Activated CD8-positive, alpha-beta T cell treated with anti-CD3 and anti-CD28 coated beads for 36 hours (primary cell): ENCODE measurements around the gene CLCN2. TPM values are rescaled to one million over a fixed set of nuclear protein-coding genes. Genes with fewer than 3 reads are reported as not detected.

ENCODE experiments used
- ATAC-seq: fragments of 200-7000 bp; cut with Tn5 transposase; one replicate; pipeline ENCODE4 v1.10.0; 2021; ENCODE audit warnings: mild to moderate bottlenecking, moderate library complexity
- CTCF ChIA-PET: fragments of 350-600 bp; sonication (Branson Sonifier 250); formaldehyde crosslinking; loops from one replicate; lab custom pipeline; 2021; ENCODE audit warnings: antibody characterized with exemption; lab: Charles Lee
- POLR2A ChIA-PET: fragments of 350-600 bp; sonication (Branson Sonifier 250); formaldehyde crosslinking; loops from one replicate; lab custom pipeline; 2021; ENCODE audit warnings: antibody characterized with exemption; lab: Charles Lee
- DNase-seq: peaks from one replicate; pipeline ENCODE4 v3.0.0-alpha.2; 2020
- H3K27ac Mint-ChIP-seq: one replicate; pipeline ENCODE4 v1.8.0; 2021; ENCODE audit warnings: mild to moderate bottlenecking, mixed read lengths
- H3K27me3 Mint-ChIP-seq: one replicate; pipeline ENCODE4 v1.8.0; 2021; ENCODE audit warnings: mixed read lengths
- H3K36me3 Mint-ChIP-seq: one replicate; pipeline ENCODE4 v1.8.0; 2021; ENCODE audit warnings: low read depth, mixed read lengths
- H3K4me1 Mint-ChIP-seq: one replicate; pipeline ENCODE4 v1.8.0; 2021; ENCODE audit warnings: low read depth, mixed read lengths
- H3K4me3 Mint-ChIP-seq: one replicate; pipeline ENCODE4 v1.8.0; 2021; ENCODE audit warnings: mild to moderate bottlenecking, moderate library complexity, mixed read lengths
- H3K9me3 Mint-ChIP-seq: one replicate; pipeline ENCODE4 v1.8.0; 2021; ENCODE audit warnings: mixed read lengths
- intact Hi-C: fragments of 100-400 bp; cut with micrococcal nuclease; formaldehyde crosslinking; loops from one replicate; pipeline ENCODE4 v1.10.0; 2022
- total RNA-seq, 2 experiments: library from RNA; stranded (reverse); gene quantifications; one replicate each; pipeline ENCODE4 v1.2.3, GENCODE V29; 2021
- TF ChIP-seq, protein P1 (sequence below): fragments of 200-600 bp; IDR thresholded peaks from one replicate; pipeline ENCODE4 v1.8.0; 2022; ENCODE audit warnings: antibody characterized with exemption, mild to moderate bottlenecking

CLCN2 gene
- total RNA-seq, 2 experiments from 2014 or later: 4.0 to 4.2 TPM

DNA sequence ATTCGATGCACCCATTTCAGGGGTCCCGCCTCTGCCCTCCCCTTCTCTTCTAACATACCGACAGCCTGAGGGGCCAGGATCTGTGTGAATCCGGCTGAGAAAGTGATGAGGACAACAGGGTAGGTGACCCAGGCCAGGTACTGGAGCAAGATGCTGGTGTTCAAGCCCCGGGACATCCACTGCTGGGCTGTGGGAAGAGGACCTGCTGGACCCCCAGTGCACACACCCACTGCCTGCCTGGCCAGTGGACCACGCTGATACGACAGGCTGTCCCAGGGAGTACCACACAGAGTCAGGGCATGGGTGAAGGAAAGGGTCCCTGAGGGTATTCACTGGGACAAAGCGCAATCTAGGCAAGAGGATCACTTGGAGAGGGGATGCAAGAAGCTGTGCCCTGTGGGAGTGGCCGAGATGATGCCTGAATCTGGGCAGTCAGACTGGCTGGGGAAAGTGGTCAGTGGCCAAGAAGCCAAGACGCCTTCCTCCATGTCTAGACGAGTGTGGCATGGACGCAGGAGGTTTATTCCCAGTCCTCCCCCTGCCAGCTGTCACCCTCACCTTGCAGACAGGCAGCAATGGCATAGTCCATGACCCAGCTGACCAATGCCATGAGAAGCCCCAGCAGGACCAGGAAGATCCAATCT is 3.2 kb downstream of the CLCN2 start:
- no peak overlapping the region for H3K4me3 Mint-ChIP-seq
- ATAC-seq (no peak), DNase-seq (no peak)
- peaks cover under 1% of the 10 kb centered on the region for H3K36me3 Mint-ChIP-seq
- ChIA-PET POLR2A (interaction anchor here (1.5 to 2.8 kb wide), 3 partner anchors 10 to 23 kb away, joined by 3 to 10 read pairs (median 5); partner anchors contain the start of gene CHRD), CTCF (interaction anchor here (1.5 to 6.6 kb wide), 2 partner anchors 14 to 183 kb away, joined by 6 to 29 read pairs; no protein-coding TSS in a partner anchor)
- H3K9me3 Mint-ChIP-seq: no peaks in the 10 kb centered on the region
- intact Hi-C loops: no loop called here
- TF ChIP-seq, protein P1, sequence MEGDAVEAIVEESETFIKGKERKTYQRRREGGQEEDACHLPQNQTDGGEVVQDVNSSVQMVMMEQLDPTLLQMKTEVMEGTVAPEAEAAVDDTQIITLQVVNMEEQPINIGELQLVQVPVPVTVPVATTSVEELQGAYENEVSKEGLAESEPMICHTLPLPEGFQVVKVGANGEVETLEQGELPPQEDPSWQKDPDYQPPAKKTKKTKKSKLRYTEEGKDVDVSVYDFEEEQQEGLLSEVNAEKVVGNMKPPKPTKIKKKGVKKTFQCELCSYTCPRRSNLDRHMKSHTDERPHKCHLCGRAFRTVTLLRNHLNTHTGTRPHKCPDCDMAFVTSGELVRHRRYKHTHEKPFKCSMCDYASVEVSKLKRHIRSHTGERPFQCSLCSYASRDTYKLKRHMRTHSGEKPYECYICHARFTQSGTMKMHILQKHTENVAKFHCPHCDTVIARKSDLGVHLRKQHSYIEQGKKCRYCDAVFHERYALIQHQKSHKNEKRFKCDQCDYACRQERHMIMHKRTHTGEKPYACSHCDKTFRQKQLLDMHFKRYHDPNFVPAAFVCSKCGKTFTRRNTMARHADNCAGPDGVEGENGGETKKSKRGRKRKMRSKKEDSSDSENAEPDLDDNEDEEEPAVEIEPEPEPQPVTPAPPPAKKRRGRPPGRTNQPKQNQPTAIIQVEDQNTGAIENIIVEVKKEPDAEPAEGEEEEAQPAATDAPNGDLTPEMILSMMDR: no peak
- H3K4me1 Mint-ChIP-seq: peaks cover 14% of the 10 kb centered on the region
- no peaks in the 10 kb centered on the region for H3K27me3 Mint-ChIP-seq
- no peak overlapping the region for H3K27ac Mint-ChIP-seq

DNA sequence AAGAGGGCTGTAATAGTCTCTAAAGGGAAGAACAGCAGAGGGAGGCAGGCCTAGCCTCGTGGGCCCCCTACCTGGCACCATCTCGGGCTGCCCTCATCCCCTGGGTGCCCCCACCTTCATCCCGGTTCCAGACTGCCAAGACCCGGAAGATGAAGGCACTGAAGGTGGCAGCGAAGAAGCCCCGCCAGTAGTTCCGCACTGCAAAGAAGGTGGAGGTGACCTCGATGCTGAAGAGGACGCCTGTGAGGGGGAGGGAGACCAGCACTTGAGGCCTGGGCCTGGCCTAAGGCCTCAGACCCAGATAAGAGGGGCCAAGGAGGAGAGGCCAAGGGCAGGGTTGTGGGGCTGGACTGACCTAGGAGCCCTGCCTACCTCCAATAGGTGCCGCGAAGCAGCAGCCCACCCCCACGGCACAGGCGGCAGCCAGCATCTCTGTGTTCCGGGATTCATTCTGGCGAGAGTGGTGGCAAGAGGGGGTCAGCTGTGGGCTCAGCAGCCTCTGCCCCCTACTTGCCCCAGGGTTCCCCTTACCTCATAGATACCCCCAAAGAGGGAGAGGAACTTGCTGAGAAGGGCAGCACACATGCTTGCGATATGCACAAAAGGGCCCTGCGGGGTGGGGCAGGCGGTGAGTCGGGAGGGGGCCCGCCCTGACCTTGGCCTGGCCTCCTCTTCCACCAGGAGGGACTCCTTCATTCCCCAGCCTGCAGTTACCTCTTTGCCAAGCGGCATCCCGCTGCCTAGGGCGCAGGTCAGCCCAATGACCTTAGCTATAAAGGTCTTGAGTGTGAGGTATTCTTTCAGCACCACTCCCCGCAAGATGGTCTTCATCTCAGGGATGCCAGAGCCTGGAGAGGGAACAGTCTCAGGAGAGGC is 3.9 kb downstream of the CLCN2 start:
- H3K27ac Mint-ChIP-seq: no peak overlapping the region
- H3K27me3 Mint-ChIP-seq: no peaks in the 10 kb centered on the region
- TF ChIP-seq, protein P1: no peak
- intact Hi-C loops: no loop called here
- no peak for ATAC-seq
- CTCF ChIA-PET: no interaction called here
- peaks cover 14% of the 10 kb centered on the region for H3K4me1 Mint-ChIP-seq
- no peaks in the 10 kb centered on the region for H3K36me3 Mint-ChIP-seq
- no peak overlapping the region for H3K4me3 Mint-ChIP-seq
- no peaks in the 10 kb centered on the region for H3K9me3 Mint-ChIP-seq
- no peak for DNase-seq
- POLR2A ChIA-PET: interaction anchor here (1.7 kb wide), 1 partner anchor 22 kb away, joined by 3 read pairs; no protein-coding TSS in a partner anchor

DNA sequence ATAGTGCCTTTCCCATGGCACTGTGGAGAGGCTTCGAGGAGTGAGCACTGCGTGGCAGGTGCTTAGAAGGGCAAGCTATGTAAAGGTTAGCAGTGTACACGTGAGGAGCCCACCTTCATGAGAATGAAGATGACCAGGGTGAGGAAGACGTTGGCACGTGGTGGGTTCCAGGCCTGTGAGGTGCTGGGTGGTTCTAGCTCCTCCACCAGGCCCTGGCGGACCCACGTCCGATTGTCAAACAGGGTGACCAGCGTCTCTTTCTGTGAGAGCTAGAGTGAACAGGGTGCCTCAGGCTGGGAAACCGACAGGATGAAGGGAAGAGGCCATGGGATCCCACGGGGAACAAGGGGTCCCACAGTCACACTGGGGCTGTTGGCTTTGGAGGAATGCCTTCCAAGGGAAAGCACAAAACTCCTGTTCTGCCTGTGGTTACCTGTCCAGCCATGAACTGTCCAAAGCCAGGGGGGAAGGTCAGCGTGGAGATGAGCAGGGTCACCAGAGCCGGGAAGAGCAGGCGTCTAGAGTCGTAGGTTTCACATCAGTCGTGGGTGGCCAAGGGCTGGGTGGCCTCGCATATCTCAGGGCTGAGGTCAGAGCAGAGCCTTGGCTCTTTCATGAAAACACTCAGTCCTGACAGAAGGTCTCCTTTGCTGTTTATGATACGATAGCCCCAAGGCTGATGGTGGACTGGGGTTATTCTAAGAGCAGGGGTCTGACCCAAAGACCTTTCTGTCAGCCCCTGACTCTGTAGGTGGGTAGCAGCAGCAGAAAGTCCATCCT is 6.0 kb downstream of the CLCN2 start:
- Mint-ChIP-seq H3K36me3 (no peaks in the 10 kb centered on the region), H3K9me3 (no peaks in the 10 kb centered on the region), H3K27ac (no peak overlapping the region), H3K27me3 (no peaks in the 10 kb centered on the region), H3K4me3 (no peak overlapping the region), H3K4me1 (peaks cover 10% of the 10 kb centered on the region)
- intact Hi-C loops: no loop called here
- ChIA-PET CTCF (interaction anchor here (0.8 to 3.1 kb wide), 9 partner anchors 10 to 201 kb away, joined by 3 to 25 read pairs (median 6); partner anchors contain the start of gene FAM131A), POLR2A (interaction anchor here (0.6 to 1.2 kb wide), 2 partner anchors 28 to 1044 kb away, joined by 3 to 4 read pairs; no protein-coding TSS in a partner anchor)
- TF ChIP-seq, protein P1: no peak
- DNase-seq (no peak), ATAC-seq (no peak)

DNA sequence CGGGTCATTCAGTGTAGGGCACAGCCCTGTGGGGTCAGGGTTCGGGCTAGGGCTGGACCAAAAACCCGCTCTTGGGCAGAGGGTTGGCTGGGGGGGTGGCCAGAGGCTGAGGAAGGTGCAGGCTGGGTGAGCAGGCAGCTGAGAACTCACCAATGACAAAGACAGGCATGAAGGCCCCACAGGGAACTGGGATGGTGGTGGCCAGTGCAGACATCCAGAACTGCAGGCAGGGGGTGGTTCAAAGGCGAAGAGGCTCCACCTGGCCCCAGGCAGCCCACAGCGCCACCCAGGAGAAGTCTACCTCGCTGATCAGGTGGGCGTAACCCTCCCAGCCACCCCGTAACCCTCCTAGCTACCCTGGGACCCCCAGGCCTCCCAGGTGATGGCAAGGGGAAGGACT is 6.7 kb downstream of the CLCN2 start:
- POLR2A ChIA-PET: interaction anchor here (0.6 to 2.0 kb wide), 3 partner anchors 16 to 1045 kb away, joined by 3 to 8 read pairs (median 4); no protein-coding TSS in a partner anchor
- no peak overlapping the region for H3K4me3 Mint-ChIP-seq

More for the DNA sequence above, 6.7 kb downstream of the CLCN2 start:
- no peaks in the 10 kb centered on the region for H3K9me3 Mint-ChIP-seq
- TF ChIP-seq, protein P1: no peak
- H3K36me3 Mint-ChIP-seq: no peaks in the 10 kb centered on the region
- CTCF ChIA-PET: interaction anchor here (0.9 to 3.1 kb wide), 9 partner anchors 9 to 202 kb away, joined by 3 to 25 read pairs (median 6); partner anchors contain the start of gene FAM131A
- ATAC-seq (no peak), DNase-seq (no peak)
- peaks cover 4% of the 10 kb centered on the region for H3K4me1 Mint-ChIP-seq
- H3K27me3 Mint-ChIP-seq: no peaks in the 10 kb centered on the region
- H3K27ac Mint-ChIP-seq: no peak overlapping the region
- intact Hi-C loops: no loop called here
